Measurements from ENCODE around the gene C2orf92.

Gene C2orf92

GRCh38 chr2:97727296-97727695 lies 57.8 kb downstream of the C2orf92 start:
- H3K36me3 ChIP-seq (ENCODE audit: insufficient read depth, low read length) = no peaks in the 10 kb centered on the region
- H3K4me1 ChIP-seq (ENCODE audit: control insufficient read depth, insufficient read depth, low read length) = peaks cover 13% of the 10 kb centered on the region
- H3K4me3 ChIP-seq (ENCODE audit: low read length) = no peak overlapping the region
- no peak overlapping the region for H3K4me2 ChIP-seq (ENCODE audit: low read length)
- peaks cover 4% of the 10 kb centered on the region for H3K27me3 ChIP-seq (ENCODE audit: control insufficient read depth, insufficient read depth, low read length)
- H3K9me3 ChIP-seq (replicated peaks; ENCODE audit: low read length) = peaks cover 6% of the 10 kb centered on the region
- H3K9ac ChIP-seq (ENCODE audit: low read depth, low read length) = no peak overlapping the region

- H3K4me3 ChIP-seq (ENCODE audit: low read length) = no peak overlapping the region
- no peak overlapping the region for H3K9ac ChIP-seq (ENCODE audit: low read depth, low read length)
- peak overlapping the region; percentile 49 for H3K4me2 ChIP-seq (ENCODE audit: low read length)
- H3K27me3 ChIP-seq (ENCODE audit: control insufficient read depth, insufficient read depth, low read length) = peaks cover 4% of the 10 kb centered on the region
- H3K9me3 ChIP-seq (replicated peaks; ENCODE audit: low read length) = peaks cover 6% of the 10 kb centered on the region
- H3K36me3 ChIP-seq (ENCODE audit: insufficient read depth, low read length) = no peaks in the 10 kb centered on the region
- peaks cover 13% of the 10 kb centered on the region for H3K4me1 ChIP-seq (ENCODE audit: control insufficient read depth, insufficient read depth, low read length)
Measured at GRCh38 chr2:97728091-97728731, 58.7 kb downstream of the C2orf92 start.

- peaks cover 6% of the 10 kb centered on the region for H3K9me3 ChIP-seq (replicated peaks; ENCODE audit: low read length)
- peaks cover 4% of the 10 kb centered on the region for H3K27me3 ChIP-seq (ENCODE audit: control insufficient read depth, insufficient read depth, low read length)
- no peak overlapping the region for H3K4me3 ChIP-seq (ENCODE audit: low read length)
- no peaks in the 10 kb centered on the region for H3K36me3 ChIP-seq (ENCODE audit: insufficient read depth, low read length)
- H3K4me1 ChIP-seq (ENCODE audit: control insufficient read depth, insufficient read depth, low read length) = peaks cover 13% of the 10 kb centered on the region
- H3K9ac ChIP-seq (ENCODE audit: low read depth, low read length) = no peak overlapping the region
- H3K4me2 ChIP-seq (ENCODE audit: low read length) = no peak overlapping the region
Measured at GRCh38 chr2:97730245-97730644, 60.7 kb downstream of the C2orf92 start.

GRCh38 chr2:97731274-97732020 lies 61.9 kb downstream of the C2orf92 start:
- peaks cover 13% of the 10 kb centered on the region for H3K4me1 ChIP-seq (ENCODE audit: control insufficient read depth, insufficient read depth, low read length)
- H3K4me3 ChIP-seq (ENCODE audit: low read length) = no peak overlapping the region
- H3K9me3 ChIP-seq (replicated peaks; ENCODE audit: low read length) = peaks cover 6% of the 10 kb centered on the region
- H3K36me3 ChIP-seq (ENCODE audit: insufficient read depth, low read length) = no peaks in the 10 kb centered on the region
- H3K27me3 ChIP-seq (ENCODE audit: control insufficient read depth, insufficient read depth, low read length) = peaks cover 9% of the 10 kb centered on the region
- H3K9ac ChIP-seq (ENCODE audit: low read depth, low read length) = no peak overlapping the region
- H3K4me2 ChIP-seq (ENCODE audit: low read length) = no peak overlapping the region

- H3K9ac ChIP-seq (ENCODE audit: low read depth, low read length) = no peak overlapping the region
- peaks cover 6% of the 10 kb centered on the region for H3K9me3 ChIP-seq (replicated peaks; ENCODE audit: low read length)
- no peak overlapping the region for H3K4me3 ChIP-seq (ENCODE audit: low read length)
- no peaks in the 10 kb centered on the region for H3K36me3 ChIP-seq (ENCODE audit: insufficient read depth, low read length)
- no peak overlapping the region for H3K4me2 ChIP-seq (ENCODE audit: low read length)
- peaks cover 9% of the 10 kb centered on the region for H3K4me1 ChIP-seq (ENCODE audit: control insufficient read depth, insufficient read depth, low read length)
- peaks cover 17% of the 10 kb centered on the region for H3K27me3 ChIP-seq (ENCODE audit: control insufficient read depth, insufficient read depth, low read length)
Measured at GRCh38 chr2:97732436-97733340, 63.2 kb downstream of the C2orf92 start.

- no peak overlapping the region for H3K4me2 ChIP-seq (ENCODE audit: low read length)
- H3K36me3 ChIP-seq (ENCODE audit: insufficient read depth, low read length) = no peaks in the 10 kb centered on the region
- H3K9ac ChIP-seq (ENCODE audit: low read depth, low read length) = no peak overlapping the region
- peaks cover under 1% of the 10 kb centered on the region for H3K4me1 ChIP-seq (ENCODE audit: control insufficient read depth, insufficient read depth, low read length)
- H3K9me3 ChIP-seq (replicated peaks; ENCODE audit: low read length) = peaks cover 6% of the 10 kb centered on the region
- no peak overlapping the region for H3K4me3 ChIP-seq (ENCODE audit: low read length)
- H3K27me3 ChIP-seq (ENCODE audit: control insufficient read depth, insufficient read depth, low read length) = peaks cover 24% of the 10 kb centered on the region
Measured at GRCh38 chr2:97733341-97734035, 64.0 kb downstream of the C2orf92 start.

GRCh38 chr2:97734061-97735051 lies 64.8 kb downstream of the C2orf92 start:
- Histone ChIP-seq H3K4me2 (ENCODE audit: low read length) (no peak overlapping the region), H3K27me3 (ENCODE audit: control insufficient read depth, insufficient read depth, low read length) (peaks cover 24% of the 10 kb centered on the region), H3K9ac (ENCODE audit: low read depth, low read length) (no peak overlapping the region), H3K4me1 (ENCODE audit: control insufficient read depth, insufficient read depth, low read length) (no peaks in the 10 kb centered on the region), H3K9me3 (replicated peaks; ENCODE audit: low read length) (peaks cover 6% of the 10 kb centered on the region), H3K36me3 (ENCODE audit: insufficient read depth, low read length) (no peaks in the 10 kb centered on the region), H3K4me3 (ENCODE audit: low read length) (no peak overlapping the region)

- no peaks in the 10 kb centered on the region for H3K4me1 ChIP-seq (ENCODE audit: control insufficient read depth, insufficient read depth, low read length)
- H3K9ac ChIP-seq (ENCODE audit: low read depth, low read length) = no peak overlapping the region
- H3K36me3 ChIP-seq (ENCODE audit: insufficient read depth, low read length) = no peaks in the 10 kb centered on the region
- no peak overlapping the region for H3K4me2 ChIP-seq (ENCODE audit: low read length)
- peaks cover 24% of the 10 kb centered on the region for H3K27me3 ChIP-seq (ENCODE audit: control insufficient read depth, insufficient read depth, low read length)
- peaks cover 4% of the 10 kb centered on the region for H3K9me3 ChIP-seq (replicated peaks; ENCODE audit: low read length)
- no peak overlapping the region for H3K4me3 ChIP-seq (ENCODE audit: low read length)
Measured at GRCh38 chr2:97735161-97735561, 65.6 kb downstream of the C2orf92 start.

- Histone ChIP-seq H3K27me3 (ENCODE audit: control insufficient read depth, insufficient read depth, low read length) (peaks cover 24% of the 10 kb centered on the region), H3K9me3 (replicated peaks; ENCODE audit: low read length) (no peaks in the 10 kb centered on the region), H3K4me1 (ENCODE audit: control insufficient read depth, insufficient read depth, low read length) (no peaks in the 10 kb centered on the region), H3K9ac (ENCODE audit: low read depth, low read length) (no peak overlapping the region), H3K4me2 (ENCODE audit: low read length) (no peak overlapping the region), H3K4me3 (ENCODE audit: low read length) (no peak overlapping the region), H3K36me3 (ENCODE audit: insufficient read depth, low read length) (no peaks in the 10 kb centered on the region)
Measured at GRCh38 chr2:97736185-97736584, 66.7 kb downstream of the C2orf92 start.

GRCh38 chr2:97736608-97737330 lies 67.3 kb downstream of the C2orf92 start:
- Histone ChIP-seq H3K4me2 (ENCODE audit: low read length) (no peak overlapping the region), H3K27me3 (ENCODE audit: control insufficient read depth, insufficient read depth, low read length) (peaks cover 24% of the 10 kb centered on the region), H3K4me1 (ENCODE audit: control insufficient read depth, insufficient read depth, low read length) (peaks cover under 1% of the 10 kb centered on the region), H3K4me3 (ENCODE audit: low read length) (no peak overlapping the region), H3K9ac (ENCODE audit: low read depth, low read length) (no peak overlapping the region), H3K9me3 (replicated peaks; ENCODE audit: low read length) (no peaks in the 10 kb centered on the region), H3K36me3 (ENCODE audit: insufficient read depth, low read length) (no peaks in the 10 kb centered on the region)

Measured in skeletal muscle satellite cell (primary cell).